Uterus (tissue), 4 donors: Measurements from ENCODE around the gene GYPE. TPM values are rescaled to one million over a fixed set of nuclear protein-coding genes. Genes with fewer than 3 reads are reported as not detected.
A peak's percentile ranks its signal among the peaks of the same experiment; 100 is the strongest.
"Not testable (repeated sequence)": the region's sequence is repeated elsewhere in the genome, so short reads cannot be mapped to it uniquely, and the experiment has no call there.

Source experiments
- DNase-seq, 2 donors: peaks; one replicate each; pipeline ENCODE4 v3.0.0-alpha.2; 2019 to 2020
- H3K27ac ChIP-seq, 2 donors: fragments of 200-600 bp; sonication (generic); 1 replicate in 1 of 2; 2 replicates in 1 of 2; pipeline ENCODE4 v1.5.1; 2016 to 2018
- H3K27me3 ChIP-seq, 2 donors: fragments of 200-600 bp; sonication (generic); one replicate each; pipeline ENCODE4 v1.5.1; 2018 to 2019; ENCODE audit warnings: control low read depth in 1 of 2
- H3K36me3 ChIP-seq, 2 donors: fragments of 200-600 bp; sonication (generic); one replicate each; pipeline ENCODE4 v1.5.1; 2019; ENCODE audit warnings: control low read depth in 1 of 2
- H3K4me1 ChIP-seq, 2 donors: fragments of 200-600 bp; sonication (generic); one replicate each; pipeline ENCODE4 v1.5.1; 2018 to 2019; ENCODE audit warnings: control low read depth in 1 of 2
- H3K4me3 ChIP-seq, 2 donors: fragments of 200-600 bp; sonication (generic); 1 replicate in 1 of 2; 2 replicates in 1 of 2; pipeline ENCODE4 v1.5.1; 2018 to 2019; ENCODE audit warnings: mild to moderate bottlenecking in 1 of 2
- H3K9me3 ChIP-seq, 2 donors: fragments of 200-600 bp; sonication (generic); one replicate each; pipeline ENCODE4 v1.5.1; 2019; ENCODE audit warnings: control low read depth in 1 of 2
- POLR2A ChIP-seq, 2 donors: fragments of 450-650 bp; IDR thresholded peaks; one replicate each; pipeline ENCODE4 v1.6.1; 2016; ENCODE audit warnings: antibody characterized with exemption in 2 of 2, mild to moderate bottlenecking in 1 of 2, moderate library complexity in 1 of 2
- intact Hi-C: fragments of 100-400 bp; cut with DNase I; formaldehyde crosslinking; loops from one replicate; pipeline ENCODE4 v1.15.1; 2023; ENCODE audit warnings: low total_unique reads
- total RNA-seq, 4 donors: library from RNA; depleted of rRNA in 3 of 4; stranded (reverse); fragments of >200 nt in 3 of 4; gene quantifications; one replicate each; pipeline versions ENCODE4 v1.1.0 to v1.2.4, GENCODE V29; 2014 to 2023
- TF ChIP-seq, protein P1 (sequence below), 4 experiments: fragments of 200-600 bp in 2 of 4; fragments of 450-650 bp in 2 of 4; sonication (generic) in 2 of 4; IDR thresholded peaks; one replicate each; pipeline ENCODE4 v1.5.1; 2016 to 2019; ENCODE audit warnings: antibody characterized with exemption in 4 of 4, mild to moderate bottlenecking in 2 of 4, moderate library complexity in 1 of 4
- donor health status: DM: yes; HTN: yes; CAD: no.

Gene GYPE
- total RNA-seq, 4 donors from 2014 or later: 0.46 to 0.97 TPM; not detected in 2

DNA sequence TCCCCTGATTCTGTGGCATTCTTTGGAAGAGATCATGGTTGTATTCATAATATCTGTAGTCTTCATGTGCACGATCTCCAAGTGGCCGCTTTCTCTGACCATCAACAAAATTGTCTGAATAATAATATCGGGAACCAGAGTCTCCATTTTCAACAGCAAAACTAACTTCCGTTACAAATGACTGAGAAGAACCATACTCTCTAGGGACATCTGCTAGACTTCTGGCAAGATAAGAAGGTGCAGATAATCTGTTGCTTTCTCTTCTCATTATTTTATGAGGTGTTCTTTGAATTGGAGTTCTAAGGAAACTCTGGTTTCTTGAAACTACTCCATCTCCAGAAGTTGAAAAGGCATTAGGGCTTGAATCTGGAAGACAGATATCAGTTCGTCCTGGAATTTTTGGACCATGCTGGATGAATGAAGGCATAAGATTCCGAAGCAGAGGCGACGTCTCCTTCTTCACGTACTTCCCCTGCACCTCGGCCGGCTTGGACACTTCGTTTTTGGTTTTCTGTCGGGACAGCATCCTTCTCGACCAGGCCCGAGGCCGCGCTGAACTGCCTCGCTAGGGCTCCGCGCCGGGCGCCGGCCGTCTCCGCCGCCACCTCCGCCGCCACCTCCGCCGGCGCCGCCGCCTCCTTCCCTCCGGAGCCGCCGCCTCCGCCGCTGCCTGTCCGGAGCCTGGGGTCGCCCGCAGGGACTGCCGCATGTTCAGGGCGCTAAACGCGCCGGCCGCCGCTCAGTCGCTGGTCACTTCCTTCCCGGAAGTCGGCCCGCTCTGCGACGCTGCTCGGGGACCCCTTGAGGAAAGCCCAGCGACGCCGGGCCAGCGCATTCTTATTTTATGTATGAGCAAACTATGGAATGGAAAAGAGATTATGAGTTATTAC, 6.4 kb upstream of the GYPE start:
- H3K4me1 ChIP-seq, H3K27ac ChIP-seq, H3K36me3 ChIP-seq, intact Hi-C loops, H3K9me3 ChIP-seq, H3K27me3 ChIP-seq: not testable (repeated sequence)
- peak in 1 of 2 donors; percentile 11 for DNase-seq
- H3K4me3 ChIP-seq: peak overlapping the region in 1 of 2 donors; percentile 14

DNA sequence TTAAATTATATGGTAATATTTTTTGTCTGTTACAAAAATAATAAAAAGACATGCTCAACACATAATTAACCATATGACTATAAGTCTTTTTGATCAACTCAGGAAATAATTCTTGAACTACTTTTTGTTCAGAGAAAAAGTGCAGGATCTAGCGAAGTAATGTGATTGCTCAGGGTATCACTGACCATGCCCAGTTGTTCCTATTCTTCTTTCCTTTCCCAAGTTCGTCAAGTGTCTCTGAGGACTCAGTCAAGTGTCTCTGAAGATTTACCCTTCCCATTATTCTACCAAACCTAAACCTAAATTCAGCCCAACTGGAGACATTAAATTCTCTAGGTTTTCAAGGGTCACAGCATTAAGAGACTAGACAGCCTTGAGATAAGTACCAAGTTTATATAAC, 5.5 kb upstream of the GYPE start:
- DNase-seq, H3K27me3 ChIP-seq, intact Hi-C loops, H3K4me3 ChIP-seq, H3K4me1 ChIP-seq, H3K9me3 ChIP-seq, H3K36me3 ChIP-seq, H3K27ac ChIP-seq: not testable (repeated sequence)

GRCh38 chr4:143907811-143908210, 2.5 kb upstream of the GYPE start:
- intact Hi-C loops: not testable (repeated sequence)

DNA sequence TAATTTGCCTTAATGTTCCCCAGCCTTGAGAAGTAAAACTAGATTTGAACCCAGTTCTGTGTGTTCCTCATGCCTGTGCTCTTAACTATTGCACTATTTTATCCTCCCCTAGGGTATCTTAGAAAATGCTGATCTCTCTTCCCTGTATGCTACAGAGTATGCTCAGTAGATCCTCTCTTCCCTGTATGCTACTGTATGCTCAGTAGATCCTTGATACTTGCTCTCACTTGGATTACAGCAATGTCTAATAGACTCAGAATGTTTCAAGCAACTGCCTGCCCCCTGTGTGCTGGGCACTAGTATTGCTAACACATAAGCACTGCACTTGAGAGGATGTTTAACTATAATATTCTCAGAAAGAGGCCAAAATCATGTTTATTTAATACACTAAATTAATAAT, 928 bp downstream of the GYPE start:
- intact Hi-C loops, H3K4me3 ChIP-seq, H3K4me1 ChIP-seq, H3K27me3 ChIP-seq, H3K36me3 ChIP-seq, H3K9me3 ChIP-seq, DNase-seq, H3K27ac ChIP-seq: not testable (repeated sequence)

More at GRCh38 chr4:143907811-143908210, 2.5 kb upstream of the GYPE start:
- not testable (repeated sequence) for H3K36me3 ChIP-seq, H3K9me3 ChIP-seq, H3K4me1 ChIP-seq, DNase-seq, H3K27ac ChIP-seq, H3K27me3 ChIP-seq, H3K4me3 ChIP-seq

DNA sequence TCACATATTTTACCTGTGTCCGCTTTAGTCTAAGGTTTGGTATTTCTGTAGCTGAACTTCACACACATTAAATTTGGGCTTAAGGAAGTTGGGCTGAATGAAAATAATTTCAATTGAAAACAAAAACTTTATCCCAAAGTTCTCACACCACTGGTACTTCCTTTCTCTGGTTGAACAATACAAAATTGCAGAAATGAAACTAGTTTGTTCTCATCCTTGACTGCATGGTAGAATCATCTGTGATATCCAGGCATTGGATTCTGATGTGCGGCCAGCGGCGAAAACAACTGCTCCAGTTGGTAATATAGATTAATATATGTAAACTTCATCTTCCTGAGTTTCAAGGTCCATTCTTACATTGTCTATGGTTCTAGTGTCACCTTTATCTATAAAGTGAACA, 15.0 kb downstream of the GYPE start:
- intact Hi-C loops: not testable (repeated sequence)

DNA sequence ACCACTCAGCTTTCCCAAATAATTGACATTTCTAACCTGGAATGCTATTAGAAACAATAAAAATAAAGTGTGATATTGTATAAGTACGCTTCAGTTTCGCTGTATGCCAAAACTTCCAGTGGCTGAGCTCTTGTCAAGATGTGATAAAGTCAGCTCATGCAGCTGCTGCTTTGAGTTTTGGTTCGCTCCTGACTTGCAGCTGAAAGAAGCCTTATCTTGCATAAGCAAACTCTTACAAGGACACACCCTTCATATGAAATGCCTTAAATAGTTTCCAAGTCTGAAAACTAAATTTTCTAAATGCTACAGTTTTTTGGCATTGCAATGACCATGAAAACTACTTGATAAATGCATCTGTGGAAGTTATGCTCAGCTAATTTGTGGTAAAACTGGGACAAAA, 17.2 kb downstream of the GYPE start:
- intact Hi-C loops, H3K36me3 ChIP-seq, H3K4me1 ChIP-seq, H3K4me3 ChIP-seq, H3K9me3 ChIP-seq, DNase-seq, H3K27ac ChIP-seq, H3K27me3 ChIP-seq: not testable (repeated sequence)

More for the DNA sequence above, 15.0 kb downstream of the GYPE start:
- not testable (repeated sequence) for H3K4me1 ChIP-seq, H3K9me3 ChIP-seq, H3K36me3 ChIP-seq, H3K27me3 ChIP-seq, H3K27ac ChIP-seq, H3K4me3 ChIP-seq, DNase-seq

- intact Hi-C loops, DNase-seq, H3K27ac ChIP-seq, H3K4me3 ChIP-seq, H3K36me3 ChIP-seq, H3K9me3 ChIP-seq, H3K4me1 ChIP-seq, H3K27me3 ChIP-seq: not testable (repeated sequence)
These were observed 20.4 kb downstream of the GYPE start for GRCh38 chr4:143884965-143885364.

GRCh38 chr4:143883529-143883928, 21.8 kb downstream of the GYPE start:
- Histone ChIP-seq H3K27me3 (no peaks in the 10 kb centered on the region), H3K36me3 (no peaks in the 10 kb centered on the region), H3K4me1 (no peaks in the 10 kb centered on the region), H3K9me3 (no peaks in the 10 kb centered on the region), H3K4me3 (no peak overlapping the region), H3K27ac (no peak overlapping the region)
- no peak for DNase-seq
- intact Hi-C loops: no loop called here
- TF ChIP-seq, protein P1, sequence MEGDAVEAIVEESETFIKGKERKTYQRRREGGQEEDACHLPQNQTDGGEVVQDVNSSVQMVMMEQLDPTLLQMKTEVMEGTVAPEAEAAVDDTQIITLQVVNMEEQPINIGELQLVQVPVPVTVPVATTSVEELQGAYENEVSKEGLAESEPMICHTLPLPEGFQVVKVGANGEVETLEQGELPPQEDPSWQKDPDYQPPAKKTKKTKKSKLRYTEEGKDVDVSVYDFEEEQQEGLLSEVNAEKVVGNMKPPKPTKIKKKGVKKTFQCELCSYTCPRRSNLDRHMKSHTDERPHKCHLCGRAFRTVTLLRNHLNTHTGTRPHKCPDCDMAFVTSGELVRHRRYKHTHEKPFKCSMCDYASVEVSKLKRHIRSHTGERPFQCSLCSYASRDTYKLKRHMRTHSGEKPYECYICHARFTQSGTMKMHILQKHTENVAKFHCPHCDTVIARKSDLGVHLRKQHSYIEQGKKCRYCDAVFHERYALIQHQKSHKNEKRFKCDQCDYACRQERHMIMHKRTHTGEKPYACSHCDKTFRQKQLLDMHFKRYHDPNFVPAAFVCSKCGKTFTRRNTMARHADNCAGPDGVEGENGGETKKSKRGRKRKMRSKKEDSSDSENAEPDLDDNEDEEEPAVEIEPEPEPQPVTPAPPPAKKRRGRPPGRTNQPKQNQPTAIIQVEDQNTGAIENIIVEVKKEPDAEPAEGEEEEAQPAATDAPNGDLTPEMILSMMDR (IDR thresholded peaks at IDR 0.05): no peak
- TF ChIP-seq POLR2A (IDR thresholded peaks at IDR 0.05): no peak

DNA sequence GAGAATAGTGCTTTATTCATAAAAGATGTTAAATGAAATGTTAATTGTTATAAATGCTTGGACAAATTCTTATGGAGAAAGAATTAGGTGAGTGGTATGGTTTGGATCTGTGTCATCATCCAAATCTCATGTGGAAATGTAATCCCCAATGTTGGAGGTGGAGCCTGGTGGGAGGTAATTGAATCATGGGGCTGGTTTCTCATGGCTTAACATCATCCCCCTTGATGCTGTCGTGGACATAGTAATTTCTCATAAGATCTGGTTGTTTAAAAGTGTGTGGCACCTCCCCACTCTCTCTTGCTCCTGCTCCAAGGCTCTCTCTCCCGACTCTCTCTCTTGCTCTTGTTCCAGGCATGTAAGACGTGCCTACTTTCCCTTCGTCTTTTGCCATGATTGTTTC, 22.5 kb downstream of the GYPE start:
- Histone ChIP-seq H3K36me3 (no peaks in the 10 kb centered on the region), H3K27ac (no peak overlapping the region), H3K9me3 (no peaks in the 10 kb centered on the region), H3K4me1 (no peaks in the 10 kb centered on the region), H3K4me3 (no peak overlapping the region), H3K27me3 (no peaks in the 10 kb centered on the region)
- DNase-seq: no peak
- intact Hi-C loops: no loop called here
- TF ChIP-seq POLR2A (IDR thresholded peaks at IDR 0.05): no peak
- TF ChIP-seq, protein P1 (IDR thresholded peaks at IDR 0.05): no peak

GRCh38 chr4:143879561-143879960, 25.8 kb downstream of the GYPE start:
- DNase-seq, H3K4me1 ChIP-seq, H3K27me3 ChIP-seq, H3K4me3 ChIP-seq, H3K36me3 ChIP-seq, H3K9me3 ChIP-seq, H3K27ac ChIP-seq, intact Hi-C loops: not testable (repeated sequence)

- DNase-seq, H3K36me3 ChIP-seq, H3K9me3 ChIP-seq, H3K27me3 ChIP-seq, intact Hi-C loops, H3K4me3 ChIP-seq, H3K4me1 ChIP-seq, H3K27ac ChIP-seq: not testable (repeated sequence)
These were observed 30.0 kb downstream of the GYPE start for GRCh38 chr4:143875357-143875756.
